GM21367 (cell line): Measurements from ENCODE around the gene ROR2.

Source experiments
- ATAC-seq: cut with Tn5 transposase; IDR thresholded peaks from one replicate; pipeline ENCODE4 v1.9.1; 2021; ENCODE audit not compliant: unreplicated experiment

The ROR2 gene

GRCh38 chr9:91753711-91754110, 196.3 kb downstream of the ROR2 start:
- no peak for ATAC-seq

- ATAC-seq = no peak
These were observed 198.1 kb downstream of the ROR2 start for GRCh38 chr9:91751922-91752321.

GRCh38 chr9:91750343-91750742, 199.7 kb downstream of the ROR2 start:
- no peak for ATAC-seq

GRCh38 chr9:91746904-91747303, 203.1 kb downstream of the ROR2 start:
- ATAC-seq = no peak

GRCh38 chr9:91746357-91746756, 203.7 kb downstream of the ROR2 start:
- ATAC-seq = no peak

- no peak for ATAC-seq
These were observed 205.9 kb downstream of the ROR2 start for GRCh38 chr9:91744114-91744513.

- no peak for ATAC-seq
These were observed 208.5 kb downstream of the ROR2 start for GRCh38 chr9:91741522-91741921.

- no peak for ATAC-seq
These were observed 209.3 kb downstream of the ROR2 start for GRCh38 chr9:91740701-91741100.

- ATAC-seq = no peak
These were observed 213.0 kb downstream of the ROR2 start for GRCh38 chr9:91736898-91737601.

- no peak for ATAC-seq
These were observed 213.7 kb downstream of the ROR2 start for GRCh38 chr9:91736311-91736710.

GRCh38 chr9:91735049-91735448, 215.0 kb downstream of the ROR2 start:
- ATAC-seq = no peak

- no peak for ATAC-seq
These were observed 215.6 kb downstream of the ROR2 start for GRCh38 chr9:91734371-91734981.

GRCh38 chr9:91733006-91733624, 216.9 kb downstream of the ROR2 start:
- ATAC-seq = no peak

GRCh38 chr9:91732187-91733005, 217.6 kb downstream of the ROR2 start:
- ATAC-seq = no peak

- no peak for ATAC-seq
These were observed 219.2 kb downstream of the ROR2 start for GRCh38 chr9:91730806-91731205.

GRCh38 chr9:91729558-91729842, 220.5 kb downstream of the ROR2 start:
- no peak for ATAC-seq

- no peak for ATAC-seq
These were observed 222.1 kb downstream of the ROR2 start for GRCh38 chr9:91727972-91728371.

GRCh38 chr9:91727316-91727861, 222.6 kb downstream of the ROR2 start:
- no peak for ATAC-seq

GRCh38 chr9:91726406-91727100, 223.5 kb downstream of the ROR2 start:
- no peak for ATAC-seq

GRCh38 chr9:91725651-91726050, 224.4 kb downstream of the ROR2 start:
- ATAC-seq = no peak
